Measurements from ENCODE around the gene NBDY.

Gene NBDY

DNA sequence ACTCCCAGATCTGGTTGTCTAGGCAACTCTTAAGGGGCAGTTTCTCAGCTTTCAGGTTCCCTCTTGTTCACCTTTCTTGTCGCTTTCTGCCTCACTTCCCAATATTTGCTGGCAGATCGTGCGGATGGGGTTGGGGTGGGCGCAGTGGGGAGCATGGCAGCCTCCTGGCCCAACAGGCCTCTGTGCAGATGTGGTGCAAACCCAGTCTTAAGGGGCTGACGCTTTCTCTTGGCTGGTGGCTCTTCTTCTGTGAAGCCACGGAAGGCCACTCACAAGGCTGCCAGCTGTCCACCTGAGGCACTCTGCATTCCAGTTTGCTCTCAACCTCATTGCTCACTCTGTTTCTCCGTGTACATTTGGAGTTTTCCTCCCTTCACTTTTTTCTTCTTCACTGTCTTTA is 61.7 kb downstream of the NBDY start:
- H4K5ac ChIP-seq (ENCODE audit: low read length) = no peak overlapping the region
- no peak overlapping the region for H3K56ac ChIP-seq (ENCODE audit: low read length)
- no peak overlapping the region for H2BK15ac ChIP-seq (replicated peaks; ENCODE audit: low read depth)
- no peak overlapping the region for H3K4me2 ChIP-seq (ENCODE audit: low read length)
- no peak overlapping the region for H3K23ac ChIP-seq (ENCODE audit: low read length)
- H3K9ac ChIP-seq (ENCODE audit: low read length) = no peak overlapping the region
- H2AK5ac ChIP-seq (ENCODE audit: low read length) = no peak overlapping the region
- H3K79me2 ChIP-seq (ENCODE audit: control insufficient read depth, insufficient read depth, low read length) = no peaks in the 10 kb centered on the region
- no peak overlapping the region for H2BK5ac ChIP-seq (ENCODE audit: low read length)
- H3K4me3 ChIP-seq (ENCODE audit: low read length) = no peak overlapping the region
- peaks cover 3% of the 10 kb centered on the region for H3K79me1 ChIP-seq (ENCODE audit: low read length)
- H2BK120ac ChIP-seq (ENCODE audit: low read depth, low read length) = no peak overlapping the region
- no peaks in the 10 kb centered on the region for H3K4me1 ChIP-seq (ENCODE audit: control insufficient read depth, low read depth, low read length)
- no peak for DNase-seq
- no peak overlapping the region for H3K27ac ChIP-seq (ENCODE audit: low read depth, low read length)
- no peak overlapping the region for H3K18ac ChIP-seq (ENCODE audit: low read length)
- WGBS (ENCODE audit: extremely low coverage, insufficient coverage, low lambda C conversion rate) = no CpG with 5 or more reads among the region's 7 CpGs
- H3K27me3 ChIP-seq (ENCODE audit: insufficient read depth, low read length, poor library complexity) = no peaks in the 10 kb centered on the region
- no peak overlapping the region for H4K8ac ChIP-seq (ENCODE audit: low read depth, low read length)
- no peaks in the 10 kb centered on the region for H3K36me3 ChIP-seq (ENCODE audit: control insufficient read depth, insufficient read depth, low read length)
- H3K4ac ChIP-seq (ENCODE audit: low read depth, low read length) = no peak overlapping the region

DNA sequence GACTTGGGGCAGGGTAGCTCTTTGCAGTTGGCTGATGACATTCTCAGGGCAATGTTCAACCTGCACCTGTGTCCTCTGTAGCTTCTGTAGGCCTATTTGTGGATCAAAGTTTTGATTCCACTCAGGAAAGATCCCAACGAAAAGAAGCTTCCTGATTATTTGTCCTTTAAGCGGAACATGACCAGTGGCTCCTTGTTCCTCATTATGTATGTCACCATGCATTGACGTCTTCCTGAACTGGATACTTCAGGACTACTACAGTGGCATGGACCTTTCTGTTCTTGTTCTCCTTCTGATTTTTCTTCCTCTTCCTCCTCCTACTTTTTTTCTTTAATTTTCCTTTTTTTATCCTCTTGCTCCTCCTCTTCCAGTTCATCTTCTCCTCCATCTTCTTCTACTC is 62.4 kb downstream of the NBDY start:
- Histone ChIP-seq H2AK5ac (ENCODE audit: low read length) (no peak overlapping the region), H3K27me3 (ENCODE audit: insufficient read depth, low read length, poor library complexity) (no peaks in the 10 kb centered on the region), H3K4me3 (ENCODE audit: low read length) (no peak overlapping the region), H3K9ac (ENCODE audit: low read length) (no peak overlapping the region), H3K4me1 (ENCODE audit: control insufficient read depth, low read depth, low read length) (no peaks in the 10 kb centered on the region), H3K4ac (ENCODE audit: low read depth, low read length) (no peak overlapping the region), H3K56ac (ENCODE audit: low read length) (no peak overlapping the region), H2BK15ac (replicated peaks; ENCODE audit: low read depth) (no peak overlapping the region), H3K18ac (ENCODE audit: low read length) (no peak overlapping the region), H3K23ac (ENCODE audit: low read length) (no peak overlapping the region), H2BK120ac (ENCODE audit: low read depth, low read length) (no peak overlapping the region), H4K8ac (ENCODE audit: low read depth, low read length) (no peak overlapping the region), H3K79me1 (ENCODE audit: low read length) (peaks cover 3% of the 10 kb centered on the region), H4K5ac (ENCODE audit: low read length) (no peak overlapping the region), H3K36me3 (ENCODE audit: control insufficient read depth, insufficient read depth, low read length) (no peaks in the 10 kb centered on the region), H3K4me2 (ENCODE audit: low read length) (no peak overlapping the region), H3K27ac (ENCODE audit: low read depth, low read length) (no peak overlapping the region), H2BK5ac (ENCODE audit: low read length) (no peak overlapping the region), H3K79me2 (ENCODE audit: control insufficient read depth, insufficient read depth, low read length) (no peaks in the 10 kb centered on the region)
- no CpG with 5 or more reads among the region's 3 CpGs for WGBS (ENCODE audit: extremely low coverage, insufficient coverage, low lambda C conversion rate)
- DNase-seq = no peak

DNA sequence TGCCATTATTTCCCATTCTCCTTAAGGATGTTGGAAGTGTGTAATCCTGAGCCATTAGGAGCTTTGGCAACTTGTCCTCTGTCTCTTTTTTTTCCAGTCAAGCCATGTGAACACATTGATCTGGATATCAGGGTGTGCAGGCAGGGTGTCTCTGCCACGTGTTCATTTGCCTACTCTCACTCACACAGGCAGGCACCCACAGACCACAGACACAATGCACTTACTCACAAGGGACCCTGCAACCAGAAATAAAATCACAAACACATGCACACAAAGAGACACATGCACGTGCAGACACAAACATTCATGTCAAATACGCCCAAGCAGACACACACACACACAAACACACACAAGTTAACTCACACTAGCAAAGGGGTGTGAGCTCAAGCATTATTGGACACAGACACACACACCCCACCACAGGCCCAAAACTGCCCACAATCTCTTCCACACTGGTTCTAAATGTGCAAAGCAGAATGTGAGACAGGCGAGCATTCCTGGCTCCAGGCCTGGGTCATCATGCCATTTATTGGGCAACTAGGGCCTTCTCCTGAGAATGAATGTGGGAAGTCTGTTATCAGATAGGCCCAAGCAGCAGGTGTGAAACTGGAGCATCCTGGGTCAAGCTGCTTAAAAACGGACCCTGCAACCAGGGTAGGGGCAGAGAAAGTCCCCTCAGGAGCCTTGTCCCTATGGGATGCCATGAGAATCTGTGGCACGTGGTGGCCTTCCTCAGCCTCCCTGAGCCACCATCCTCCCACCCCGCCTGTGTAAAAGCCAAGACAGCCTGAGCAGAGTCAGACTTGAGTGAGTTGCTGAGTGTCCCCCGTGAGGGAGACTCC is 63.4 kb downstream of the NBDY start:
- Histone ChIP-seq H3K23ac (ENCODE audit: low read length) (no peak overlapping the region), H3K56ac (ENCODE audit: low read length) (no peak overlapping the region), H3K9ac (ENCODE audit: low read length) (no peak overlapping the region), H3K4ac (ENCODE audit: low read depth, low read length) (no peak overlapping the region), H3K4me2 (ENCODE audit: low read length) (no peak overlapping the region), H3K18ac (ENCODE audit: low read length) (no peak overlapping the region), H2BK120ac (ENCODE audit: low read depth, low read length) (no peak overlapping the region), H2AK5ac (ENCODE audit: low read length) (no peak overlapping the region), H3K4me3 (ENCODE audit: low read length) (no peak overlapping the region), H4K5ac (ENCODE audit: low read length) (no peak overlapping the region), H3K4me1 (ENCODE audit: control insufficient read depth, low read depth, low read length) (no peaks in the 10 kb centered on the region), H3K27ac (ENCODE audit: low read depth, low read length) (no peak overlapping the region), H3K79me1 (ENCODE audit: low read length) (no peaks in the 10 kb centered on the region), H3K79me2 (ENCODE audit: control insufficient read depth, insufficient read depth, low read length) (no peaks in the 10 kb centered on the region), H2BK15ac (replicated peaks; ENCODE audit: low read depth) (no peak overlapping the region), H3K27me3 (ENCODE audit: insufficient read depth, low read length, poor library complexity) (no peaks in the 10 kb centered on the region), H2BK5ac (ENCODE audit: low read length) (no peak overlapping the region), H4K8ac (ENCODE audit: low read depth, low read length) (no peak overlapping the region), H3K36me3 (ENCODE audit: control insufficient read depth, insufficient read depth, low read length) (no peaks in the 10 kb centered on the region)
- no peak for DNase-seq
- WGBS (ENCODE audit: extremely low coverage, insufficient coverage, low lambda C conversion rate) = no CpG with 5 or more reads among the region's 8 CpGs

DNA sequence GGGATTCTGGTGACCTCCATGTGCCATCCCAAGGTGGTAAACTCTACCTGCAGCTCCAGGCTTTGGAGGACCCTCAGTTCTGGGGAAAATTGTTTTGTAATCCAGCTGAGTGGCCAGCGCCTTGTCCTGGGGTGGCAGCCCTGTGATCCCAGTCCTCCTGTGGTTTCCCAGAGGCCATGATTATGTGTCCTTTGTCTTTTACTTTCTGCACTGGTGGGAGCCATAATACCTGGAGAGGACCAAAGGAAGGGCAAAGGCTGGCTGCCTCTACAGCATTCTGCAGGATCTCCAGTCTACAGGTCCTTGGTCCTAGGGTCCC is 64.0 kb downstream of the NBDY start:
- H3K79me2 ChIP-seq (ENCODE audit: control insufficient read depth, insufficient read depth, low read length) = no peaks in the 10 kb centered on the region
- no peaks in the 10 kb centered on the region for H3K4me1 ChIP-seq (ENCODE audit: control insufficient read depth, low read depth, low read length)
- H3K9ac ChIP-seq (ENCODE audit: low read length) = no peak overlapping the region
- H3K4me2 ChIP-seq (ENCODE audit: low read length) = no peak overlapping the region
- H3K27ac ChIP-seq (ENCODE audit: low read depth, low read length) = no peak overlapping the region
- no CpG with 5 or more reads among the region's 1 CpG for WGBS (ENCODE audit: extremely low coverage, insufficient coverage, low lambda C conversion rate)
- H2BK5ac ChIP-seq (ENCODE audit: low read length) = no peak overlapping the region
- H3K36me3 ChIP-seq (ENCODE audit: control insufficient read depth, insufficient read depth, low read length) = no peaks in the 10 kb centered on the region
- no peaks in the 10 kb centered on the region for H3K79me1 ChIP-seq (ENCODE audit: low read length)
- no peak overlapping the region for H3K4me3 ChIP-seq (ENCODE audit: low read length)
- no peak overlapping the region for H3K18ac ChIP-seq (ENCODE audit: low read length)
- no peak overlapping the region for H3K23ac ChIP-seq (ENCODE audit: low read length)
- H2AK5ac ChIP-seq (ENCODE audit: low read length) = no peak overlapping the region
- H2BK15ac ChIP-seq (replicated peaks; ENCODE audit: low read depth) = no peak overlapping the region
- no peak overlapping the region for H3K56ac ChIP-seq (ENCODE audit: low read length)
- H3K27me3 ChIP-seq (ENCODE audit: insufficient read depth, low read length, poor library complexity) = no peaks in the 10 kb centered on the region
- no peak overlapping the region for H4K8ac ChIP-seq (ENCODE audit: low read depth, low read length)
- DNase-seq = no peak
- H3K4ac ChIP-seq (ENCODE audit: low read depth, low read length) = no peak overlapping the region
- H4K5ac ChIP-seq (ENCODE audit: low read length) = no peak overlapping the region
- no peak overlapping the region for H2BK120ac ChIP-seq (ENCODE audit: low read depth, low read length)

DNA sequence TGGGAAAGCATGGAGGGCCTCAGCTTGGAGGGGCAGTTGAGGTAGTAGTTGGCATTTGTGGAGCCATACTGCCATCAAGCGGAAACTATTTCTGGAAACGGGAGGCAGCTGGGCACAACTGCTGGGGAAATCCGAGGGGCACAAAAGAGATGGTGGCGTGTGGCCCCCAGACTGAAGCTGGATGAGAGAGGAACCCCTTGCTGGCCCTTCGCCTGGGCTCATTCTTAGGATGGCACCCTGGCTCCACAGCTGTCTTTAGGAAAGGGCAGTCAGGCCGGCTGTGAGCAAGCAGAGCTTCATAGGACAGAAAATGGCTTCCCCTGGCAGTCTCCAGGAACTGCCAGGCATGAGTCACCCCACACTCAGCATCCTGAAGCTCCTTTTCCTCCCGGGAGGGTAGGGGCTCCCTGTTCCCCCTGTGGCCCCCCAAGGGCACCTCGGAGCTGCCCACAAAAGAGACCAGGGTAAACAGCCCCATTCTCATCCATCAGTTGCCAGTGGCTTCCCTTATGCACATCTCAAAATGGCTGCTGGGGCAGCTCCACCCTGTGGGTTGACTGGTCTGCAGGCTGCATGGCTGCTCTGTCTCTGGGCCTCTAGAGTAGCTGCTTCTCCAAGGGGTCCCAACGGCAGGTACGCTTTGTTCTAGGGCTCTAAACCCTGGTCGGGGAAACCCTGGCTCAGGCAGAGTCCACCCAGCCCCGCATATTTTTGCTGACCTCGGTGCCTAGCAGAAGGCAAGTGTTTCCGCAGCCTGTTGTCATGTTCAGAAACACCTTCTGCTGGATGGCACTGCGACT is 64.7 kb downstream of the NBDY start:
- no peak for DNase-seq
- Histone ChIP-seq H3K4me2 (ENCODE audit: low read length) (no peak overlapping the region), H3K9ac (ENCODE audit: low read length) (no peak overlapping the region), H3K79me2 (ENCODE audit: control insufficient read depth, insufficient read depth, low read length) (no peaks in the 10 kb centered on the region), H4K8ac (ENCODE audit: low read depth, low read length) (no peak overlapping the region), H4K5ac (ENCODE audit: low read length) (no peak overlapping the region), H2AK5ac (ENCODE audit: low read length) (no peak overlapping the region), H2BK120ac (ENCODE audit: low read depth, low read length) (no peak overlapping the region), H2BK15ac (replicated peaks; ENCODE audit: low read depth) (no peak overlapping the region), H3K79me1 (ENCODE audit: low read length) (no peaks in the 10 kb centered on the region), H3K27me3 (ENCODE audit: insufficient read depth, low read length, poor library complexity) (no peaks in the 10 kb centered on the region), H3K4ac (ENCODE audit: low read depth, low read length) (no peak overlapping the region), H3K36me3 (ENCODE audit: control insufficient read depth, insufficient read depth, low read length) (no peaks in the 10 kb centered on the region), H2BK5ac (ENCODE audit: low read length) (no peak overlapping the region), H3K18ac (ENCODE audit: low read length) (no peak overlapping the region), H3K27ac (ENCODE audit: low read depth, low read length) (no peak overlapping the region), H3K4me3 (ENCODE audit: low read length) (no peak overlapping the region), H3K23ac (ENCODE audit: low read length) (no peak overlapping the region), H3K56ac (ENCODE audit: low read length) (no peak overlapping the region), H3K4me1 (ENCODE audit: control insufficient read depth, low read depth, low read length) (no peaks in the 10 kb centered on the region)
- WGBS (ENCODE audit: extremely low coverage, insufficient coverage, low lambda C conversion rate) = no CpG with 5 or more reads among the region's 15 CpGs

Data from mesendoderm (in vitro differentiated cells).